ENCODE data around the gene DHTKD1. TPM values are rescaled to one million over a fixed set of nuclear protein-coding genes. Genes with fewer than 3 reads are reported as not detected.

DHTKD1 gene
- total and polyA plus RNA-seq, 11 donors, result 11.4 to 44.3 (median 28.9) TPM

- intact Hi-C loops (cut with DNase I), result no loop called here
- H3K36me3 ChIP-seq, result peaks cover 0 to 95% (median 82%) of the 10 kb centered on the region in 9 donors
- no peak overlapping the region for H3K4me3 ChIP-seq
- no peaks in the 10 kb centered on the region for H3K4me1 ChIP-seq
- no peak for DNase-seq
- H3K27ac ChIP-seq, result no peak overlapping the region
- no peak for ATAC-seq
- TF ChIP-seq POLR2A (IDR thresholded peaks at IDR 0.05) (no peak), CTCF (IDR thresholded peaks at IDR 0.05) (no peak)
- H3K27me3 ChIP-seq, result no peaks in the 10 kb centered on the region
- no peaks in the 10 kb centered on the region for H3K9me3 ChIP-seq
- WGBS, 4 donors, result 68 to 90% (median 81%) methylated on average over 14 of the region's 14 CpGs
Measured at GRCh38 chr10:12107781-12108180, 39.0 kb downstream of the DHTKD1 start.

- no peak for ATAC-seq
- TF ChIP-seq POLR2A (IDR thresholded peaks at IDR 0.05), result no peak
- TF ChIP-seq CTCF (IDR thresholded peaks at IDR 0.05), result no peak
- H3K27me3 ChIP-seq, result no peaks in the 10 kb centered on the region
- DNase-seq, result no peak
- no peaks in the 10 kb centered on the region for H3K9me3 ChIP-seq
- WGBS, 4 donors, result 95 to 98% (median 96%) methylated on average over 5 of the region's 5 CpGs
- no peaks in the 10 kb centered on the region for H3K4me1 ChIP-seq
- no peak overlapping the region for H3K27ac ChIP-seq
- peaks cover 0 to 97% (median 84%) of the 10 kb centered on the region in 9 donors for H3K36me3 ChIP-seq
- intact Hi-C loops (cut with DNase I), result no loop called here
- no peak overlapping the region for H3K4me3 ChIP-seq
Measured at GRCh38 chr10:12109286-12109685, 40.5 kb downstream of the DHTKD1 start.

- intact Hi-C loops (cut with DNase I), result no loop called here
- H3K9me3 ChIP-seq, result no peaks in the 10 kb centered on the region
- no peak overlapping the region for H3K4me3 ChIP-seq
- no peak for ATAC-seq
- TF ChIP-seq POLR2A (IDR thresholded peaks at IDR 0.05) (no peak), CTCF (IDR thresholded peaks at IDR 0.05) (no peak)
- H3K27me3 ChIP-seq, result no peaks in the 10 kb centered on the region
- DNase-seq, result no peak
- no peak overlapping the region for H3K27ac ChIP-seq
- no peaks in the 10 kb centered on the region for H3K4me1 ChIP-seq
- peaks cover 0 to 92% (median 70%) of the 10 kb centered on the region in 9 donors for H3K36me3 ChIP-seq
Measured at GRCh38 chr10:12111528-12111927, 42.8 kb downstream of the DHTKD1 start.

GRCh38 chr10:12113627-12114026 is 44.9 kb downstream of the DHTKD1 start:
- TF ChIP-seq CTCF (IDR thresholded peaks at IDR 0.05), result no peak
- no peak for TF ChIP-seq POLR2A (IDR thresholded peaks at IDR 0.05)
- Histone ChIP-seq H3K27ac (no peak overlapping the region), H3K36me3 (peaks cover 0 to 88% (median 64%) of the 10 kb centered on the region in 9 donors), H3K9me3 (no peaks in the 10 kb centered on the region), H3K4me1 (no peaks in the 10 kb centered on the region), H3K27me3 (no peaks in the 10 kb centered on the region), H3K4me3 (no peak overlapping the region)
- no peak for ATAC-seq
- no peak for DNase-seq
- intact Hi-C loops (cut with DNase I), result no loop called here
- 92 to 99% (median 95%) methylated on average over 2 of the region's 2 CpGs for WGBS, 4 donors

Data from heart left ventricle (tissue), 16 donors.